Trophoblast cell (in vitro differentiated cells and primary cell): ENCODE data around the gene KARS1. TPM values are rescaled to one million over a fixed set of nuclear protein-coding genes. Genes with fewer than 3 reads are reported as not detected.
A peak's percentile ranks its signal among the peaks of the same experiment; 100 is the strongest.

Experiments used
- DNase-seq, 2 donors: peaks; one replicate each; pipeline ENCODE4 v3.0.0-alpha.2; 2016
- H2AFZ ChIP-seq: 2 replicates; pipeline ENCODE4 v1.6.1; 2013; ENCODE audit warnings: low read length, moderate library complexity, mild to moderate bottlenecking; ENCODE audit not compliant: insufficient read depth, poor library complexity
- H2AK5ac ChIP-seq: 2 replicates; pipeline ENCODE4 v1.6.1; 2013; ENCODE audit warnings: mild to moderate bottlenecking, low read length
- H2BK120ac ChIP-seq: 2 replicates; pipeline ENCODE4 v1.6.1; 2013; ENCODE audit warnings: low read length, mild to moderate bottlenecking, moderate library complexity; ENCODE audit not compliant: insufficient read depth, poor library complexity
- H2BK12ac ChIP-seq: 2 replicates; pipeline ENCODE4 v1.6.1; 2013; ENCODE audit warnings: mild to moderate bottlenecking, low read length, moderate library complexity
- H2BK5ac ChIP-seq: 2 replicates; pipeline ENCODE4 v1.6.1; 2013; ENCODE audit warnings: low read length, low read depth, moderate library complexity, mild to moderate bottlenecking; ENCODE audit not compliant: poor library complexity
- H3K14ac ChIP-seq: 2 replicates; pipeline ENCODE4 v1.6.1; 2013; ENCODE audit warnings: mild to moderate bottlenecking, low read length
- H3K18ac ChIP-seq: 2 replicates; pipeline ENCODE4 v1.6.1; 2013; ENCODE audit warnings: mild to moderate bottlenecking, low read length
- H3K23ac ChIP-seq: 2 replicates; pipeline ENCODE4 v1.6.1; 2013; ENCODE audit warnings: low read length
- H3K27ac ChIP-seq: 2 replicates; pipeline ENCODE4 v1.5.1; 2013; ENCODE audit warnings: low read depth, mild to moderate bottlenecking, inconsistent platforms, low read length, moderate library complexity
- H3K27me3 ChIP-seq: 2 replicates; pipeline ENCODE4 v1.6.1; 2013; ENCODE audit warnings: inconsistent platforms, mild to moderate bottlenecking, low read length, moderate library complexity; ENCODE audit not compliant: insufficient read depth
- H3K36me3 ChIP-seq, 2 experiments: 1 replicate in 1 of 2; 2 replicates in 1 of 2; pipeline ENCODE4 v1.6.1; 2013; ENCODE audit warnings: low read length in 2 of 2, mild to moderate bottlenecking in 2 of 2, moderate library complexity in 1 of 2; ENCODE audit not compliant: insufficient read depth in 2 of 2, control insufficient read depth in 1 of 2
- H3K4ac ChIP-seq: 2 replicates; pipeline ENCODE4 v1.6.1; 2013; ENCODE audit warnings: low read depth, mild to moderate bottlenecking, low read length, moderate library complexity
- H3K4me1 ChIP-seq, 2 experiments: 1 replicate in 1 of 2; 2 replicates in 1 of 2; pipeline ENCODE4 v1.6.1; 2013; ENCODE audit warnings: low read length in 2 of 2, mild to moderate bottlenecking in 2 of 2, moderate library complexity in 1 of 2; ENCODE audit not compliant: insufficient read depth in 2 of 2, control insufficient read depth in 1 of 2
- H3K4me2 ChIP-seq: 2 replicates; pipeline ENCODE4 v1.6.1; 2013; ENCODE audit warnings: inconsistent platforms, mild to moderate bottlenecking, low read length, moderate library complexity
- H3K4me3 ChIP-seq: 2 replicates; pipeline ENCODE4 v1.5.1; 2013; ENCODE audit warnings: mild to moderate bottlenecking, low read depth, low read length, inconsistent platforms
- H3K79me1 ChIP-seq: one replicate; pipeline ENCODE4 v1.6.1; 2013; ENCODE audit warnings: low read length
- H3K79me2 ChIP-seq: 2 replicates; pipeline ENCODE4 v1.6.1; 2013; ENCODE audit warnings: low read length, mild to moderate bottlenecking; ENCODE audit not compliant: control insufficient read depth, insufficient read depth, poor library complexity
- H3K9ac ChIP-seq: 2 replicates; pipeline ENCODE4 v1.6.1; 2013; ENCODE audit warnings: mild to moderate bottlenecking, low read length
- H3K9me3 ChIP-seq: 2 replicates; pipeline ENCODE4 v1.6.1; 2013; ENCODE audit warnings: low read depth, mild to moderate bottlenecking, control low read depth, inconsistent platforms, low read length; ENCODE audit not compliant: insufficient read depth
- H4K12ac ChIP-seq: 2 replicates; pipeline ENCODE4 v1.6.1; 2013; ENCODE audit warnings: low read depth, mild to moderate bottlenecking, low read length, moderate library complexity
- H4K8ac ChIP-seq: 2 replicates; pipeline ENCODE4 v1.6.1; 2013; ENCODE audit warnings: low read depth, mild to moderate bottlenecking, low read length, moderate library complexity
- H4K91ac ChIP-seq: one replicate; pipeline ENCODE4 v1.6.1; 2013; ENCODE audit warnings: low read depth, mild to moderate bottlenecking, low read length, moderate library complexity
- WGBS: extraction: QIAGEN DNeasy Blood & Tissue Kit; methylation state at CpG from one replicate; pipeline ENCODE4 v1.1.7; 2013; ENCODE audit warnings: missing lambda C conversion rate; ENCODE audit not compliant: insufficient read length, insufficient coverage; ENCODE audit errors: extremely low coverage; 5-methylcytosine and 5-hydroxymethylcytosine counted together
- polyA plus RNA-seq: library from polyadenylated mRNA; stranded (reverse); fragments of 200-250 nt; gene quantifications from 2 replicates; pipeline ENCODE4 v1.2.3, GENCODE V29; 2013

The KARS1 gene
- 102 TPM in 2 replicates for polyA plus RNA-seq

- Histone ChIP-seq H3K79me2 (peaks cover 18% of the 10 kb centered on the region), H3K9me3 (no peaks in the 10 kb centered on the region), H2AFZ (peak within 1 kb of the TSS; percentile 59), H3K9ac (peak within 1 kb of the TSS; percentile 93), H3K4ac (peak within 1 kb of the TSS; percentile 89), H3K18ac (peak within 1 kb of the TSS; percentile 38), H3K79me1 (peaks cover 14% of the 10 kb centered on the region), H3K23ac (no peak within 1 kb of the TSS), H2AK5ac (peak within 1 kb of the TSS; percentile 73), H4K91ac (peak within 1 kb of the TSS; percentile 62), H3K4me3 (peak within 1 kb of the TSS; percentile 91), H2BK120ac (peak within 1 kb of the TSS; percentile 45), H3K36me3 (peaks cover 6 to 9% of the 10 kb centered on the region in 2 experiments), H3K27ac (peak within 1 kb of the TSS; percentile 60), H3K4me2 (peak within 1 kb of the TSS; percentile 78), H3K14ac (peak within 1 kb of the TSS; percentile 82), H4K12ac (peak within 1 kb of the TSS; percentile 56), H2BK12ac (no peak within 1 kb of the TSS), H3K4me1 (peaks cover 3 to 13% of the 10 kb centered on the region in 2 experiments), H3K27me3 (no peaks in the 10 kb centered on the region), H4K8ac (peak within 1 kb of the TSS; percentile 88), H2BK5ac (peak within 1 kb of the TSS; percentile 68)
- peak; percentile 94 to 96 for DNase-seq
- WGBS, result no CpG with 5 or more reads among the region's 76 CpGs
These were observed at the start of gene KARS1, which contains the start of gene TERF2IP for GRCh38 chr16:75647492-75648264. Gene KARS1 (minus strand): TSS chr16:75647665. CDS start chr16:75647639, 26 bp downstream. Gene TERF2IP (plus strand): TSS chr16:75647773. CDS start chr16:75647883, 110 bp downstream.

GRCh38 chr16:75695708-75696107 is 48.2 kb upstream of the KARS1 start:
- H3K79me1 ChIP-seq, result no peaks in the 10 kb centered on the region
- no peak overlapping the region for H3K14ac ChIP-seq
- no peak overlapping the region for H2AK5ac ChIP-seq
- H2AFZ ChIP-seq, result no peak overlapping the region
- no peak overlapping the region for H4K91ac ChIP-seq
- H3K9me3 ChIP-seq, result no peaks in the 10 kb centered on the region
- H3K18ac ChIP-seq, result no peak overlapping the region
- no peak overlapping the region for H2BK120ac ChIP-seq
- no peak overlapping the region for H3K4ac ChIP-seq
- H3K79me2 ChIP-seq, result no peaks in the 10 kb centered on the region
- H3K23ac ChIP-seq, result no peak overlapping the region
- no peak overlapping the region for H3K4me2 ChIP-seq
- no peak overlapping the region for H2BK12ac ChIP-seq
- no peak overlapping the region for H3K9ac ChIP-seq
- no peaks in the 10 kb centered on the region for H3K36me3 ChIP-seq
- no peaks in the 10 kb centered on the region for H3K27me3 ChIP-seq
- H2BK5ac ChIP-seq, result no peak overlapping the region
- no peak overlapping the region for H3K4me3 ChIP-seq
- H4K8ac ChIP-seq, result no peak overlapping the region
- H3K4me1 ChIP-seq, result no peaks in the 10 kb centered on the region
- DNase-seq, result peak in 1 of 2 donors; percentile 6
- H3K27ac ChIP-seq, result no peak overlapping the region
- no CpG with 5 or more reads among the region's 6 CpGs for WGBS
- H4K12ac ChIP-seq, result no peak overlapping the region

GRCh38 chr16:75687361-75687760 is 39.9 kb upstream of the KARS1 start:
- Histone ChIP-seq H3K36me3 (no peaks in the 10 kb centered on the region), H4K91ac (no peak overlapping the region), H2BK12ac (no peak overlapping the region), H3K4me2 (no peak overlapping the region), H2BK120ac (no peak overlapping the region), H2BK5ac (no peak overlapping the region), H3K4ac (no peak overlapping the region), H3K9ac (no peak overlapping the region), H3K27me3 (no peaks in the 10 kb centered on the region), H3K18ac (no peak overlapping the region), H3K27ac (no peak overlapping the region), H3K4me1 (no peaks in the 10 kb centered on the region), H2AFZ (no peak overlapping the region), H3K79me2 (no peaks in the 10 kb centered on the region), H3K9me3 (peaks cover 13% of the 10 kb centered on the region), H2AK5ac (no peak overlapping the region), H3K79me1 (no peaks in the 10 kb centered on the region), H3K14ac (no peak overlapping the region), H4K8ac (no peak overlapping the region), H4K12ac (no peak overlapping the region), H3K23ac (no peak overlapping the region), H3K4me3 (no peak overlapping the region)
- no peak for DNase-seq

DNA sequence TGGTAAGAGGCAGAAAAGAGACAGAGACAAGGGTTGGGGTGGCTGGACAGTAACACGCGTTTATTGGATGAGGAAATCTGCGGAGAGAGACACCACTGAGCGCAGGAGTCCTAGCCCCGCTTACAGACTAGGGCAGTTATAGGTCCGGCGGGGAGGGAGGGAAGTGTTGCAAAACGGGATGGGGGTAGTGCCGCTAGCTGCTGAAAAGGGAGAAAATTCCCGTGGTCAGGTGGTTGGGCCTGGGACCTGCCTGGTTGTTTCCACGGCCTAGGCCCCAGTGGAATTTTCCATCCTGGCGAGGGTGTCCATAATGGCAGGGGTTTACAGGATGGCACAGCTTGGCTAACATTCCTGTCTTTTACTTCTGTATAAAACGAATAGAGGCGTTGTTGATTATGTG is 34.8 kb upstream of the KARS1 start:
- no peak overlapping the region for H3K4me3 ChIP-seq
- no peak overlapping the region for H3K23ac ChIP-seq
- H3K27ac ChIP-seq, result no peak overlapping the region
- no peak overlapping the region for H3K4me2 ChIP-seq
- H3K4me1 ChIP-seq, result no peaks in the 10 kb centered on the region
- H3K9ac ChIP-seq, result no peak overlapping the region
- no peak overlapping the region for H3K18ac ChIP-seq
- no peak overlapping the region for H3K4ac ChIP-seq
- DNase-seq, result peak in 1 of 2 donors; percentile 43
- H4K12ac ChIP-seq, result no peak overlapping the region
- H2BK12ac ChIP-seq, result no peak overlapping the region
- H3K14ac ChIP-seq, result no peak overlapping the region
- peaks cover 10% of the 10 kb centered on the region for H3K9me3 ChIP-seq
- no peak overlapping the region for H4K8ac ChIP-seq
- no peak overlapping the region for H2AK5ac ChIP-seq
- WGBS, result no CpG with 5 or more reads among the region's 14 CpGs
- H2BK5ac ChIP-seq, result no peak overlapping the region
- no peaks in the 10 kb centered on the region for H3K27me3 ChIP-seq
- no peaks in the 10 kb centered on the region for H3K79me1 ChIP-seq
- no peaks in the 10 kb centered on the region for H3K79me2 ChIP-seq
- no peaks in the 10 kb centered on the region for H3K36me3 ChIP-seq
- no peak overlapping the region for H4K91ac ChIP-seq
- no peak overlapping the region for H2BK120ac ChIP-seq
- H2AFZ ChIP-seq, result no peak overlapping the region
